WI38 (cell line): ENCODE data around the gene AURKA.

Experiments used
- H3K4me3 ChIP-seq: 2 replicates; pipeline ENCODE4 v1.5.1; 2011; ENCODE audit warnings: low read depth, mild to moderate bottlenecking, control low read depth, low read length
- CTCF ChIP-seq: IDR thresholded peaks from 2 replicates; pipeline ENCODE4 v1.5.1; 2012; ENCODE audit warnings: low read depth, mild to moderate bottlenecking, control low read depth, low read length

The AURKA gene

GRCh38 chr20:56391596-56392131, 351 bp downstream of the AURKA start:
- TF ChIP-seq CTCF, result no peak
- H3K4me3 ChIP-seq, result peak overlapping the region; percentile 95

GRCh38 chr20:56391037-56391436, 978 bp downstream of the AURKA start:
- peak overlapping the region; percentile 95 for H3K4me3 ChIP-seq
- no peak for TF ChIP-seq CTCF

GRCh38 chr20:56390396-56390795, 1.6 kb downstream of the AURKA start:
- peak overlapping the region; percentile 95 for H3K4me3 ChIP-seq

- no peak for TF ChIP-seq CTCF
- H3K4me3 ChIP-seq, result no peak overlapping the region
Observed at GRCh38 chr20:56389807-56390206, 2.2 kb downstream of the AURKA start.

- no peak for TF ChIP-seq CTCF
- H3K4me3 ChIP-seq, result no peak overlapping the region
Observed at GRCh38 chr20:56388882-56389281, 3.1 kb downstream of the AURKA start.

GRCh38 chr20:56386219-56386618, 5.8 kb downstream of the AURKA start:
- H3K4me3 ChIP-seq, result no peak overlapping the region
- no peak for TF ChIP-seq CTCF

GRCh38 chr20:56385130-56385529, 6.9 kb downstream of the AURKA start:
- TF ChIP-seq CTCF, result no peak
- no peak overlapping the region for H3K4me3 ChIP-seq

GRCh38 chr20:56383334-56383733, 8.7 kb downstream of the AURKA start:
- no peak overlapping the region for H3K4me3 ChIP-seq
- TF ChIP-seq CTCF, result no peak
